Panc1 (cell line): Measurements from ENCODE around the gene CLEC9A. TPM values are rescaled to one million over a fixed set of nuclear protein-coding genes. Genes with fewer than 3 reads are reported as not detected.

Source experiments
- ATAC-seq: fragments of 200-7000 bp; cut with Tn5 transposase; 2 replicates; pipeline ENCODE4 v1.9.1; 2020; ENCODE audit warnings: mild to moderate bottlenecking, moderate library complexity
- BruUV-seq: library from RNA; stranded (reverse); fragments of 400-500 nt; replicated peaks from 2 replicates; lab custom pipeline; 2021; lab: Mats Ljungman, UMichigan
- CTCF ChIA-PET: fragments of 300-600 bp; sonication (Branson Sonifier 250); formaldehyde crosslinking; loops from one replicate; lab custom pipeline; 2022; ENCODE audit warnings: antibody characterized with exemption; lab: Charles Lee
- POLR2A ChIA-PET: fragments of 300-600 bp; sonication (Branson Sonifier 250); formaldehyde crosslinking; loops from one replicate; lab custom pipeline; 2022; ENCODE audit warnings: antibody characterized with exemption; lab: Charles Lee
- DNase-seq: peaks from one replicate; pipeline ENCODE4 v3.0.0-alpha.2; 2010; ENCODE audit warnings: low read depth, low spot score
- H3K27ac ChIP-seq: 2 replicates; pipeline ENCODE4 v1.5.1; 2011; ENCODE audit warnings: mild to moderate bottlenecking, low read length, inconsistent platforms
- H3K27me3 ChIP-seq: fragments of 200-500 bp; sonication (Bioruptor generic); 2 replicates; pipeline ENCODE4 v1.6.0; 2014; ENCODE audit warnings: low read length, inconsistent platforms; ENCODE audit not compliant: control insufficient read depth, insufficient read depth
- H3K36me3 ChIP-seq: fragments of 200-500 bp; sonication (Bioruptor generic); 2 replicates; pipeline ENCODE4 v1.5.1; 2014; ENCODE audit warnings: inconsistent platforms, mild to moderate bottlenecking, low read length, moderate library complexity; ENCODE audit not compliant: control insufficient read depth, insufficient read depth
- H3K4me1 ChIP-seq: 2 replicates; pipeline ENCODE4 v1.5.1; 2011; ENCODE audit warnings: inconsistent platforms, mild to moderate bottlenecking, low read length, moderate library complexity; ENCODE audit not compliant: control insufficient read depth, insufficient read depth
- H3K4me3 ChIP-seq, 2 experiments: 2 replicates each; pipeline ENCODE4 v1.5.1; 2011 to 2012; ENCODE audit warnings: low read depth in 2 of 2, low read length in 2 of 2, mild to moderate bottlenecking in 2 of 2, inconsistent platforms in 1 of 2, moderate library complexity in 1 of 2
- H3K9me3 ChIP-seq: fragments of 200-500 bp; sonication (Bioruptor generic); 2 replicates; pipeline ENCODE4 v1.5.1; 2014; ENCODE audit warnings: low read depth, mild to moderate bottlenecking, inconsistent platforms, low read length, moderate library complexity; ENCODE audit not compliant: control insufficient read depth, insufficient read depth
- CTCF ChIP-seq: fragments of 450-650 bp; IDR thresholded peaks from 2 replicates; pipeline ENCODE4 v1.5.1; 2017; ENCODE audit warnings: mild to moderate bottlenecking
- POLR2AphosphoS5 ChIP-seq: IDR thresholded peaks from 2 replicates; pipeline ENCODE4 v1.6.1; 2012; ENCODE audit warnings: mild to moderate bottlenecking, low read depth, low read length, moderate library complexity
- REST ChIP-seq, 2 experiments: IDR thresholded peaks; 2 replicates each; pipeline ENCODE4 v1.6.1; 2011 to 2012; ENCODE audit warnings: low read depth in 2 of 2, control low read depth in 1 of 2, low read length in 1 of 2, mild to moderate bottlenecking in 1 of 2, moderate library complexity in 1 of 2; ENCODE audit not compliant: insufficient read depth in 1 of 2
- SIN3A ChIP-seq: IDR thresholded peaks from 2 replicates; pipeline ENCODE4 v1.6.1; 2012; ENCODE audit warnings: low read depth, mild to moderate bottlenecking, low read length, moderate library complexity, borderline replicate concordance; ENCODE audit not compliant: insufficient read depth
- TCF7L2 ChIP-seq: IDR thresholded peaks from 2 replicates; pipeline ENCODE4 v1.6.1; 2011; ENCODE audit warnings: mild to moderate bottlenecking, low read depth, low read length, inconsistent platforms
- in situ Hi-C: cut with HindIII; loops from 2 replicates; pipeline ENCODE4 v1.10.0; 2016; ENCODE audit warnings: low sequenced_read_pairs, low pct_unique_long_range_greater_than_20kb
- intact Hi-C: fragments of 100-400 bp; cut with micrococcal nuclease; formaldehyde crosslinking; loops from one replicate; pipeline ENCODE4 v1.10.0; 2022; ENCODE audit not compliant: unreplicated experiment
- total RNA-seq: library from RNA; stranded (reverse); gene quantifications from one replicate; pipeline ENCODE4 v1.2.1, GENCODE V29; 2021; ENCODE audit not compliant: unreplicated experiment

CLEC9A gene
- total RNA-seq, 1 experiment from 2014 or later = not detected

- Histone ChIP-seq H3K27ac (no peak overlapping the region), H3K9me3 (no peaks in the 10 kb centered on the region), H3K4me1 (no peaks in the 10 kb centered on the region; the same call in 1 of the 2 replicates), H3K27me3 (no peaks in the 10 kb centered on the region), H3K36me3 (no peaks in the 10 kb centered on the region), H3K4me3 (no peak overlapping the region)
- POLR2A ChIA-PET = no interaction called here
- in situ Hi-C loops (no loop called here), intact Hi-C loops (no loop called here)
- no peak for TF ChIP-seq POLR2AphosphoS5
- no peak for TF ChIP-seq SIN3A
- TF ChIP-seq TCF7L2 = no peak
- no peak for TF ChIP-seq REST (IDR thresholded peaks at IDR 0.05; ENCODE audit: insufficient read depth in 1 of 2, low read depth in 2 of 2, low read length in 1 of 2)
- TF ChIP-seq CTCF = no peak
- no peak for ATAC-seq
- no peak for DNase-seq
- BruUV-seq = no TSS peak
- CTCF ChIA-PET = no interaction called here
These were observed 64.3 kb downstream of the CLEC9A start for GRCh38 chr12:10094646-10095395.

GRCh38 chr12:10095971-10096370 lies 65.5 kb downstream of the CLEC9A start:
- Histone ChIP-seq H3K36me3 (no peaks in the 10 kb centered on the region), H3K27ac (no peak overlapping the region), H3K9me3 (no peaks in the 10 kb centered on the region), H3K27me3 (no peaks in the 10 kb centered on the region), H3K4me1 (peaks cover 6% of the 10 kb centered on the region), H3K4me3 (no peak overlapping the region)
- DNase-seq (no peak), ATAC-seq (no peak)
- TF ChIP-seq POLR2AphosphoS5 (no peak), SIN3A (no peak)
- ChIA-PET POLR2A (no interaction called here), CTCF (no interaction called here)
- intact Hi-C loops = no loop called here
- no TSS peak for BruUV-seq
- in situ Hi-C loops = no loop called here

- Histone ChIP-seq H3K9me3 (no peaks in the 10 kb centered on the region), H3K4me1 (peaks cover 17% of the 10 kb centered on the region), H3K4me3 (no peak overlapping the region), H3K27me3 (no peaks in the 10 kb centered on the region), H3K27ac (no peak overlapping the region), H3K36me3 (no peaks in the 10 kb centered on the region)
- no peak for ATAC-seq
- in situ Hi-C loops = no loop called here
- TF ChIP-seq POLR2AphosphoS5 = no peak
- ChIA-PET POLR2A (no interaction called here), CTCF (no interaction called here)
- intact Hi-C loops = no loop called here
- DNase-seq = no peak
- BruUV-seq = no TSS peak
These were observed 67.0 kb downstream of the CLEC9A start for GRCh38 chr12:10097521-10097920.
